Measurements from ENCODE around the gene KLK14.

DNA sequence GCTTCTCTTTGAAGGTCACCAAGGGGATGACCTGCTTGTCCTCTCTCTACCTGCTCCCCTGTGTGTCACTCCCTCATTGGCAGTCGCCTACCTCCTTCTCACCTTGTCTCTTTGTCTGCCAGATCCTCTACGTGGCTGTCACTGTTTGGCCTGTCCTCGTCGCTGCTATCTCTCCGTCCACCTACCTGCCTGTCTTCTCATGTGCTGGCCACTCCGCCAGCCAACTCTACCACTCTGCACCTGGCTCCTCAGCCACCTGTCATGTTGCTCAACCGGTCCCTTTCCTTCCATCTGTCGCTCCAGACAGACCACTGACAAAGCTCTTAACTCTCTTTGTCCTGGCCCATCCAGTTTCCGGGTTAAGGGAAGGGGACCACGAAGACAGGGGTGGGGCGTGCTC, 48.0 kb downstream of the KLK14 start, which contains the start of gene KLK12:
- TF ChIP-seq, protein P1, sequence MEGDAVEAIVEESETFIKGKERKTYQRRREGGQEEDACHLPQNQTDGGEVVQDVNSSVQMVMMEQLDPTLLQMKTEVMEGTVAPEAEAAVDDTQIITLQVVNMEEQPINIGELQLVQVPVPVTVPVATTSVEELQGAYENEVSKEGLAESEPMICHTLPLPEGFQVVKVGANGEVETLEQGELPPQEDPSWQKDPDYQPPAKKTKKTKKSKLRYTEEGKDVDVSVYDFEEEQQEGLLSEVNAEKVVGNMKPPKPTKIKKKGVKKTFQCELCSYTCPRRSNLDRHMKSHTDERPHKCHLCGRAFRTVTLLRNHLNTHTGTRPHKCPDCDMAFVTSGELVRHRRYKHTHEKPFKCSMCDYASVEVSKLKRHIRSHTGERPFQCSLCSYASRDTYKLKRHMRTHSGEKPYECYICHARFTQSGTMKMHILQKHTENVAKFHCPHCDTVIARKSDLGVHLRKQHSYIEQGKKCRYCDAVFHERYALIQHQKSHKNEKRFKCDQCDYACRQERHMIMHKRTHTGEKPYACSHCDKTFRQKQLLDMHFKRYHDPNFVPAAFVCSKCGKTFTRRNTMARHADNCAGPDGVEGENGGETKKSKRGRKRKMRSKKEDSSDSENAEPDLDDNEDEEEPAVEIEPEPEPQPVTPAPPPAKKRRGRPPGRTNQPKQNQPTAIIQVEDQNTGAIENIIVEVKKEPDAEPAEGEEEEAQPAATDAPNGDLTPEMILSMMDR (IDR thresholded peaks at IDR 0.05) = no peak
- TF ChIP-seq POLR2A (IDR thresholded peaks at IDR 0.05) (no peak), EP300 (IDR thresholded peaks at IDR 0.05) (no peak)
